ENCODE data around the gene RNF227.

RNF227 gene

GRCh38 chr17:7910711-7911110 is 5.4 kb downstream of the RNF227 start:
- DNase-seq (no peak), ATAC-seq (no peak)
- Mint-ChIP-seq H3K27ac (peak overlapping the region in 1 of 2 donors; percentile 9), H3K9me3 (no peaks in the 10 kb centered on the region), H3K4me3 (no peak overlapping the region), H3K27me3 (no peaks in the 10 kb centered on the region), H3K4me1 (peaks cover 19% of the 10 kb centered on the region)

- Mint-ChIP-seq H3K9me3 (no peaks in the 10 kb centered on the region), H3K27ac (no peak overlapping the region), H3K27me3 (no peaks in the 10 kb centered on the region), H3K4me1 (peaks cover 17% of the 10 kb centered on the region), H3K4me3 (no peak overlapping the region)
- no peak for ATAC-seq
- no peak for DNase-seq
Observed at GRCh38 chr17:7910281-7910680, 5.8 kb downstream of the RNF227 start.

DNA sequence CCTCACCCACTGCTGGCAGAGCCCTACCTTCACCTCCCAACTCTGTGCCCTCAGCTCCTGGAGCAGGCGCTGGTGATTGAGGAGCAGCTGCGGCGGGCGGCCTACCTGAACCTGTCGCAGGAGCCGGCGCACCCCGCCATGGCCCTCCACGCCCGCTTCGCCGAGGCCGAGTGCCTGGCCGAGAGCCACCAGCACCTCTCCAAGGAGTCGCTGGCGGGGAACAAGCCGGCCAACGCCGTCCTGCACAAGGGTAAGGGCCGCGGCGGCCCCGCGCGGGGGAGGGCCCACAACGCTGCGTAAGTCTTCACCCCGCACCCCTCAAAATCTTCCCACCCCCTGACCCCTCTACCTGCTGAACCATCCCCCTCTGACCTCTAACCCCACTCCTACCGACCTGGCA is 7.0 kb downstream of the RNF227 start:
- ATAC-seq, result no peak
- Mint-ChIP-seq H3K27me3 (no peaks in the 10 kb centered on the region), H3K4me1 (peaks cover 9% of the 10 kb centered on the region), H3K9me3 (no peaks in the 10 kb centered on the region), H3K4me3 (no peak overlapping the region), H3K27ac (no peak overlapping the region)
- DNase-seq, result no peak

GRCh38 chr17:7903154-7904103 is 12.7 kb downstream of the RNF227 start:
- ATAC-seq (no peak), DNase-seq (no peak)
- Mint-ChIP-seq H3K4me1 (no peaks in the 10 kb centered on the region), H3K9me3 (no peaks in the 10 kb centered on the region), H3K27me3 (no peaks in the 10 kb centered on the region), H3K27ac (no peak overlapping the region), H3K4me3 (no peak overlapping the region)

DNA sequence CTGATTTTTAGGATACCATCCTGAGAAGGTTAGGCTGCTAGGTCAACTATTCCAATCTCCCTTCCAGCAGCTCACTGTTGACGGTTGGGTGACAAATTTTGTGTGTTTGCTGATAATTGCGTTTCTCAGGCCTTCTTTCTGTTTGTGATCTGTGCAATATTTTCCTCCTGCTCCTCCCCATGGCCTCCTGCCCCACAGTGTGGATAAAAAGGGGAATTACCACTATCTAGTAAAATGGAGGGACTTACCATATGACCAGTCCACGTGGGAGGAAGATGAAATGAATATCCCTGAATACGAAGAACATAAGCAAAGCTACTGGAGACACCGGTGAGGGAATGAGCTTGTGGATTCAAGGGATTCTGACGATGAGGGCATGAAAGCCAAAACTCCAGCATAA is 18.3 kb downstream of the RNF227 start:
- peaks cover 33% of the 10 kb centered on the region for H3K4me1 Mint-ChIP-seq
- peak overlapping the region in 1 of 2 donors; percentile 30 for H3K27ac Mint-ChIP-seq
- H3K4me3 Mint-ChIP-seq, result no peak overlapping the region
- H3K9me3 Mint-ChIP-seq, result no peaks in the 10 kb centered on the region
- peak in 1 of 2 donors; percentile 16 for DNase-seq
- H3K27me3 Mint-ChIP-seq, result no peaks in the 10 kb centered on the region
- peak; percentile 69 for ATAC-seq

DNA sequence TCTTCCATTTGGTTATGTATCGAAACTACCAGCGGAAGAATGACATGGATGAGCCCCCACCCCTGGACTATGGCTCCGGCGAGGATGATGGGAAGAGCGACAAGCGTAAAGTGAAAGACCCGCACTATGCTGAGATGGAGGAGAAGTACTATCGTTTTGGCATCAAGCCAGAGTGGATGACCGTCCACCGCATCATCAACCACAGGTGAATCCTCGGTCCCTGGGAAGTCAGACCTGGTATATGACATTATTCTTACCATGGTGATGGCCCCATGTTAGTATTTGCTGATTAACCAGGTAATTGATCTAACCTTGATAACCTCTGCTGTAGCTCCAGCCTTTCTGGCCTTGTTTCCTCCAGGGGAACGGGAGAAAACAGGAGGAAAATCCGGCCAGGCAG is 19.0 kb downstream of the RNF227 start:
- Mint-ChIP-seq H3K9me3 (no peaks in the 10 kb centered on the region), H3K4me1 (peaks cover 33% of the 10 kb centered on the region), H3K27ac (peak overlapping the region; percentile 28 to 72), H3K27me3 (no peaks in the 10 kb centered on the region), H3K4me3 (no peak overlapping the region)
- ATAC-seq (no peak), DNase-seq (peak in 1 of 2 donors; percentile 3)

GRCh38 chr17:7894866-7895265 is 21.2 kb downstream of the RNF227 start:
- peak in 1 of 2 donors; percentile 2 for DNase-seq
- Mint-ChIP-seq H3K4me3 (no peak overlapping the region), H3K27me3 (no peaks in the 10 kb centered on the region), H3K4me1 (peaks cover 39% of the 10 kb centered on the region), H3K9me3 (no peaks in the 10 kb centered on the region), H3K27ac (peak overlapping the region; percentile 35 to 47)
- no peak for ATAC-seq

DNA sequence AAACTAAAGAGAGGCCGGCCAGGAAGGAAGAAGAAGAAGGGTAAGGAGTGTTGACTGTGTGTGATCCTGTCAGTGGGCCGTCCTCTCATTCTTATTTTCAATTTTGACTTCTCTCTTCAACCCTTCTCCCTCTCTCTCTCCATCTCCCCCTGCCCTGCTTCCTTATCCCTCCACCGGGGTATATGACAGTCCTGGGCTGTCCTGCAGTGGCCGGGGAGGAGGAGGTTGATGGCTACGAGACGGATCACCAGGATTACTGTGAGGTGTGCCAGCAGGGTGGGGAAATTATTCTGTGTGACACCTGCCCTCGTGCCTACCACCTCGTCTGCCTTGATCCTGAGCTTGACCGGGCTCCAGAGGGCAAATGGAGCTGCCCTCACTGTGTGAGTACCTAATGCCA is 21.9 kb downstream of the RNF227 start:
- H3K27ac Mint-ChIP-seq, result peak overlapping the region in 1 of 2 donors; percentile 72
- H3K9me3 Mint-ChIP-seq, result no peaks in the 10 kb centered on the region
- ATAC-seq (no peak), DNase-seq (peak in 1 of 2 donors; percentile 2)
- peaks cover 39% of the 10 kb centered on the region for H3K4me1 Mint-ChIP-seq
- H3K4me3 Mint-ChIP-seq, result no peak overlapping the region
- H3K27me3 Mint-ChIP-seq, result no peaks in the 10 kb centered on the region

DNA sequence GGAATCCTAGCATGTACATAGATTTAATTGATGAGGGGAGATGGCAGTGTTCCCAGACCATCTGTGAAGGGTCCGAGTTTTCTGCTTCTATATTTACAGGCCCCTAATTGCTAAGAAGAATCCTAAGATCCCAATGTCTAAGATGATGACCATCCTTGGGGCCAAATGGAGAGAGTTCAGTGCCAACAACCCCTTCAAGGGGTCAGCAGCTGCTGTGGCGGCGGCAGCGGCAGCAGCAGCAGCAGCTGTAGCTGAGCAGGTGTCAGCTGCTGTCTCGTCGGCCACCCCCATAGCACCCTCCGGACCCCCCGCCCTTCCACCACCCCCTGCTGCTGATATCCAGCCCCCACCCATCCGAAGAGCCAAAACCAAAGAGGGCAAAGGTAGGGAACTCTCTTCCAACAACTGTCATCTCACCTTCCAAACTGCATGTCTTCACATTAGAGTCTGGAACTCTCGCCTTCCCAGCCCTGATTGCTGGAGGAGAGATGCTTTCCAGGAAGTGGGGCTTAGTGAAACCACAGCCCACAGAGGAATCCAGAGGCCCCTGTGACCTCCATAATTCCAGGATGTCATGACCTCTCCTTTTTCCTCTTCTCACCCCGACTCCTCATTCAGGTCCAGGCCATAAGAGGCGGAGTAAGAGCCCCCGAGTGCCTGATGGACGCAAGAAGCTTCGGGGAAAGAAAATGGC is 22.8 kb downstream of the RNF227 start:
- Mint-ChIP-seq H3K4me1 (peaks cover 39% of the 10 kb centered on the region), H3K27ac (peak overlapping the region in 1 of 2 donors; percentile 20), H3K9me3 (no peaks in the 10 kb centered on the region), H3K4me3 (no peak overlapping the region), H3K27me3 (no peaks in the 10 kb centered on the region)
- ATAC-seq (no peak), DNase-seq (no peak)

- no peaks in the 10 kb centered on the region for H3K27me3 Mint-ChIP-seq
- peaks cover 22% of the 10 kb centered on the region for H3K4me1 Mint-ChIP-seq
- H3K4me3 Mint-ChIP-seq, result peak overlapping the region in 1 of 2 donors; percentile 24
- peak in 1 of 2 donors; percentile 45 for DNase-seq
- no peak overlapping the region for H3K27ac Mint-ChIP-seq
- no peaks in the 10 kb centered on the region for H3K9me3 Mint-ChIP-seq
- ATAC-seq, result no peak
Observed at GRCh38 chr17:7889166-7889955, 26.7 kb downstream of the RNF227 start.

DNA sequence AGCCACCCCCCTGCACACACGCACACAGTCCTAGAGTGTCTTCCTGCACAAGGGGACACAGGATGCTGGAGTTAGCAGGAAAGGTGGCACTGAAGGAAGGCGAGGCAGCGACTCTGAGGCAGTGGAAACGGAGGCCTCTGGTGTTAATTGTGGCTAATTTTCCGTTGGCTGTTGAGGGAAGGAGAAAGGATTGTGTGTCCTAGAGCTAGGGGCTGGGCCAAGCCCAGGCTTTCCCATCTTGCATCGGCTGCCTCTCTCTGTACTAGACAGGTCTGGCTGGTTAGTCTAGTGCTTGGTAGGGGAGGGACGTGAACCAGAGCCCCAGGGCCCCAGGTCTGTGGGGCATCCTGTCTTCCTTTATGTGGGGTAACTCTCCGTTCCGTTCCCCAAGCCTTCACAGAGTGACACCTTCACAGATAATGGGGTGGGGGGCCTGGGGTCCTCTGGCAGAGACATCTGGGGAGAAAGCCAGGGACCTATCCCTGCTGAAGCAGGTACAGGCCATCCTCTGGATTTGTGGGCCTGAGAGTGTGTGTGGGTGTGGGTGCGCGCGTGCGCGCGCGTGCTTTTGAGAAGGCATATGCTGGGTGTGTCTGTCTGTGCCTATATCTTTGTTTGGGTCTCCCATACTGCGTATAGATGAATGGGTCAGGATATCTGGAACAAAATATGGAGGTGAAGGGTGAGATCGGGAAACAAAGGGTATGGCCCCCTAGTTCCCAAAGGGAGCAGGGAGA is 27.7 kb downstream of the RNF227 start, which contains the start of gene CHD3:
CHD3 (plus strand) TSS at position 606 of the 737 bp plus-strand sequence. CDS start 212 bp downstream, outside the sequence.
- ATAC-seq, result peak; percentile 27
- no peaks in the 10 kb centered on the region for H3K9me3 Mint-ChIP-seq
- no peak within 1 kb of the TSS for H3K27ac Mint-ChIP-seq
- peak within 1 kb of the TSS in 1 of 2 donors; percentile 24 for H3K4me3 Mint-ChIP-seq
- H3K4me1 Mint-ChIP-seq, result peaks cover 13% of the 10 kb centered on the region
- H3K27me3 Mint-ChIP-seq, result no peaks in the 10 kb centered on the region
- peak; percentile 48 to 60 for DNase-seq

GRCh38 chr17:7887482-7888183 is 28.5 kb downstream of the RNF227 start:
- no peak overlapping the region for H3K27ac Mint-ChIP-seq
- H3K27me3 Mint-ChIP-seq, result no peaks in the 10 kb centered on the region
- peaks cover 13% of the 10 kb centered on the region for H3K4me1 Mint-ChIP-seq
- H3K4me3 Mint-ChIP-seq, result no peak overlapping the region
- DNase-seq (peak; percentile 86 to 92), ATAC-seq (peak; percentile 71)
- no peaks in the 10 kb centered on the region for H3K9me3 Mint-ChIP-seq

DNA sequence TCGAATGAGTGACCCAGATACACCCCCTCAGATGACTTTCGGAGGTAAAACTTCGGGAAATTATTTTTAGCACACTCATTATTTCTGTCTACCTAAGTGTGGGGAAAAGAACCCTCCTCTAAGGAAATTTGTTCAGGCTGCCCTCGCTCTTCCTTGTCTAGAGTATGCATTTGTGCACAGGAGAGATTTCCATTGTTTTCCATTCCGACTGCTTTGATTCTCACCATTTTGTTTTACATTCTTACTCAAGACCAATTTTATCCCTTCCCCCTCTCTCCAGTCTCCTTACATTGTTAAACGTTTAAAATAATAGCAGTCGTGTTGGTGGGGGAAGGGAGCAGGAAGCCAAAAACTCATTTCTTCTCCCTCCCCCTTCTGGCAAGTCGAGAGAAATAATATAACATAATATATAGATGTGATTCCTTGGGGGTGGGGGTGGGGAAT is 29.0 kb downstream of the RNF227 start:
- Mint-ChIP-seq H3K27me3 (no peaks in the 10 kb centered on the region), H3K4me3 (no peak overlapping the region), H3K27ac (no peak overlapping the region), H3K9me3 (no peaks in the 10 kb centered on the region), H3K4me1 (peaks cover 13% of the 10 kb centered on the region)
- DNase-seq, result no peak
- no peak for ATAC-seq

Measured in stimulated activated naive CD8-positive, alpha-beta T cell treated with anti-CD3 and anti-CD28 coated beads, Interleukin-15, amount 100 ng/mL, for 72 hours (primary cell).